C4-2B (cell line): ENCODE data around the gene PMIS2.

Source experiments
- CTCF ChIP-seq: fragments of 450-650 bp; conservative IDR thresholded peaks from 2 replicates; pipeline ENCODE4 v1.5.1; 2017; ENCODE audit warnings: mild to moderate bottlenecking
- ZFX ChIP-seq: fragments of 450-650 bp; IDR thresholded peaks from 2 replicates; pipeline ENCODE4 v1.6.1; 2017

GRCh38 chr19:35585848-35586247 lies at the start of gene PMIS2:
- TF ChIP-seq CTCF: no peak
- no peak for TF ChIP-seq ZFX
